B cell (primary cell): Measurements from ENCODE around the gene TMEM141. TPM values are rescaled to one million over a fixed set of nuclear protein-coding genes. Genes with fewer than 3 reads are reported as not detected.
A peak's percentile ranks its signal among the peaks of the same experiment; 100 is the strongest.

Experiments
- ATAC-seq: fragments of 200-7000 bp; cut with Tn5 transposase; one replicate; pipeline ENCODE4 v1.10.0; 2021; ENCODE audit warnings: low read depth, mild to moderate bottlenecking, moderate number of reproducible peaks, moderate library complexity
- CTCF ChIA-PET: fragments of 350-600 bp; sonication (Branson Sonifier 250); formaldehyde crosslinking; loops from one replicate; lab custom pipeline; 2021; ENCODE audit warnings: antibody characterized with exemption, inconsistent platforms; lab: Charles Lee
- POLR2A ChIA-PET: fragments of 350-600 bp; sonication (Branson Sonifier 250); formaldehyde crosslinking; loops from one replicate; lab custom pipeline; 2021; ENCODE audit warnings: antibody characterized with exemption; lab: Charles Lee
- DNase-seq: peaks from one replicate; pipeline ENCODE4 v3.0.0; 2013
- H2AFZ ChIP-seq: 2 replicates; pipeline ENCODE4 v1.6.1; 2012; ENCODE audit warnings: mild to moderate bottlenecking, low read depth, low read length; ENCODE audit not compliant: insufficient read depth, poor library complexity, severe bottlenecking
- H3K27ac ChIP-seq, 2 donors: 1 replicate in 1 of 2; 2 replicates in 1 of 2; pipeline ENCODE4 v1.5.1; 2012 to 2013; ENCODE audit warnings: low read length in 2 of 2, mild to moderate bottlenecking in 2 of 2, moderate library complexity in 1 of 2
- H3K27me3 ChIP-seq, 4 experiments: fragments of 200-600 bp in 1 of 4; sonication (generic) in 1 of 4; replicated peaks in 1 of 4; 1 replicate in 2 of 4; 2 replicates in 2 of 4; pipeline versions ENCODE4 v1.6.1 to v1.7.0; 2013 to 2016; ENCODE audit warnings: low read length in 3 of 4, mild to moderate bottlenecking in 2 of 4, mixed read lengths in 1 of 4, moderate library complexity in 1 of 4; ENCODE audit not compliant: insufficient read depth in 4 of 4, control insufficient read depth in 3 of 4; ENCODE audit errors: control extremely low read depth in 1 of 4
- H3K36me3 ChIP-seq, 2 experiments: replicated peaks in 1 of 2; 1 replicate in 1 of 2; 2 replicates in 1 of 2; pipeline versions ENCODE4 v1.6.1 to v1.7.1; 2013; ENCODE audit warnings: low read length in 1 of 2; ENCODE audit not compliant: insufficient read depth in 2 of 2, control insufficient read depth in 1 of 2; ENCODE audit errors: control extremely low read depth in 1 of 2, extremely low read depth in 1 of 2
- H3K4me1 ChIP-seq, 2 donors: fragments of 200-600 bp in 1 of 2; sonication (generic) in 1 of 2; 1 replicate in 1 of 2; 2 replicates in 1 of 2; pipeline versions ENCODE4 v1.5.1 to v1.6.1; 2013 to 2017; ENCODE audit warnings: low read length in 2 of 2; ENCODE audit not compliant: control insufficient read depth in 2 of 2, insufficient read depth in 2 of 2
- H3K4me2 ChIP-seq: replicated peaks from 2 replicates; pipeline ENCODE3; 2012; ENCODE audit warnings: mild to moderate bottlenecking, low read depth, low read length; ENCODE audit not compliant: poor library complexity, severe bottlenecking
- H3K4me3 ChIP-seq, 5 experiments: fragments of 200-600 bp in 1 of 5; sonication (generic) in 1 of 5; 1 replicate in 3 of 5; 2 replicates in 2 of 5; pipeline versions ENCODE4 v1.5.1 to v1.7.0; 2011 to 2016; ENCODE audit warnings: low read length in 4 of 5, mild to moderate bottlenecking in 4 of 5, low read depth in 2 of 5, control low read depth in 1 of 5, moderate library complexity in 1 of 5; ENCODE audit not compliant: insufficient read depth in 1 of 5; ENCODE audit errors: control extremely low read depth in 1 of 5, extremely low read depth in 1 of 5
- H3K79me2 ChIP-seq: fragments of 200-600 bp; sonication (generic); one replicate; pipeline ENCODE4 v1.6.0; 2016; ENCODE audit warnings: low read length; ENCODE audit not compliant: control insufficient read depth, insufficient read depth
- H3K9ac ChIP-seq: fragments of 200-600 bp; sonication (generic); 2 replicates; pipeline ENCODE4 v1.6.1; 2017; ENCODE audit warnings: mild to moderate bottlenecking, low read length, moderate library complexity
- H3K9me3 ChIP-seq, 3 donors: one replicate each; pipeline versions ENCODE4 v1.6.1 to v1.7.1; 2013; ENCODE audit warnings: low read length in 2 of 3; ENCODE audit not compliant: control insufficient read depth in 2 of 3, insufficient read depth in 1 of 3; ENCODE audit errors: control extremely low read depth in 1 of 3
- H4K20me1 ChIP-seq: 2 replicates; pipeline ENCODE4 v1.6.0; 2012; ENCODE audit warnings: mild to moderate bottlenecking, low read length; ENCODE audit not compliant: insufficient read depth, control insufficient read depth, poor library complexity, severe bottlenecking
- H3K27ac Mint-ChIP-seq: one replicate; pipeline ENCODE4 v1.8.0; 2021; ENCODE audit warnings: mixed read lengths
- H3K27me3 Mint-ChIP-seq: one replicate; pipeline ENCODE4 v1.8.0; 2021; ENCODE audit warnings: mixed read lengths
- H3K4me1 Mint-ChIP-seq: one replicate; pipeline ENCODE4 v1.8.0; 2021; ENCODE audit warnings: mixed read lengths
- H3K4me3 Mint-ChIP-seq: one replicate; pipeline ENCODE4 v1.8.0; 2021; ENCODE audit warnings: mixed read lengths
- H3K9me3 Mint-ChIP-seq: one replicate; pipeline ENCODE4 v1.8.0; 2022; ENCODE audit warnings: mixed read lengths; ENCODE audit not compliant: insufficient read depth
- CTCF ChIP-seq: fragments of 200-600 bp; IDR thresholded peaks from one replicate; pipeline ENCODE4 v1.8.0; 2022; ENCODE audit warnings: antibody characterized with exemption, mild to moderate bottlenecking
- EZH2 ChIP-seq: IDR thresholded peaks from 2 replicates; pipeline ENCODE4 v1.6.1; 2012; ENCODE audit warnings: borderline replicate concordance, low read depth, mild to moderate bottlenecking, moderate library complexity, low read length; ENCODE audit not compliant: insufficient read depth, poor library complexity, severe bottlenecking
- WGBS: methylation state at CpG from one replicate; pipeline ENCODE4 v1.1.5; 2013; ENCODE audit warnings: missing lambda C conversion rate; ENCODE audit not compliant: insufficient coverage; 5-methylcytosine and 5-hydroxymethylcytosine counted together
- intact Hi-C: fragments of 100-400 bp; cut with micrococcal nuclease; formaldehyde crosslinking; loops from one replicate; pipeline ENCODE4 v1.10.0; 2022
- polyA plus RNA-seq: library from polyadenylated mRNA; depleted of rRNA; stranded (reverse); fragments of >200 nt; gene quantifications from 2 replicates; pipeline ENCODE4 v1.2.3, GENCODE V29; 2012
- total RNA-seq, 2 donors: library from RNA; stranded (reverse); fragments of 120-200 nt in 1 of 2; gene quantifications; 1 replicate in 1 of 2; 2 replicates in 1 of 2; pipeline versions ENCODE4 v1.2.3 to v1.2.4, GENCODE V29; 2013 to 2022

The TMEM141 gene
- total and polyA plus RNA-seq, 2 donors (not counting 1 experiment from before 2014, with no cell fraction given): 35.7 to 60.8 TPM

DNA sequence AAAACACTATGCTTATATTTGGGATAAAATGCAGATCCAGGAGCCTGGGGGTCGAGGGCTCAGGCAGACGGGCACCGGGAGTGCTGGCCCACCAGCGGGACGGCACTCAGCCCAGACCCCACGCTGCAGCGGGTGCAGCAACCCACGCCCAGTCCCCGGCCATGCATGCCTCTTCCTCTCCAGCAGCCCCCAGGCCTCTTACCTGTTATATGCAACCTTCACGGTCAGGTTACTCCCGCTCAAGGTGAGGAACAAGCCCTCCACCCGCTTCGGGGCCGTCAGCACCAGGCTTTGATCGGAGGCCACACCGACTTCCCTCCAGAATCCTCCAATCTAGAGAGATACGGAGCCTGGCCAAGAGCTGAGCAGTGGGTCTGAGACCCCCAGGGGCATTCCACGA lies 34.3 kb upstream of the TMEM141 start:
- peaks cover 3% of the 10 kb centered on the region for H3K79me2 ChIP-seq
- peaks cover 0 to 58% (median 20%) of the 10 kb centered on the region in 3 donors for H3K9me3 ChIP-seq
- Mint-ChIP-seq H3K27ac (peak overlapping the region; percentile 95), H3K9me3 (peaks cover 5% of the 10 kb centered on the region), H3K27me3 (no peaks in the 10 kb centered on the region), H3K4me3 (peak overlapping the region; percentile 81), H3K4me1 (peaks cover 56% of the 10 kb centered on the region)
- no peak overlapping the region for H2AFZ ChIP-seq
- no peak overlapping the region for H3K9ac ChIP-seq
- H4K20me1 ChIP-seq: no peaks in the 10 kb centered on the region
- intact Hi-C loops: loop anchor here (10.0 kb wide), 1 partner anchor 212 kb away; the partner anchor contains the start of gene NOTCH1
- POLR2A ChIA-PET: interaction anchor here (0.6 to 6.1 kb wide), 8 partner anchors 10 to 375 kb away, joined by 3 to 83 read pairs (median 8); partner anchors contain the start of genes LCN10 and TMEM141
- DNase-seq (no peak), ATAC-seq (no peak)
- no peak overlapping the region for H3K4me3 ChIP-seq
- H3K27me3 ChIP-seq: no peaks in the 10 kb centered on the region
- TF ChIP-seq EZH2 (no peak), CTCF (no peak)
- H3K4me1 ChIP-seq: peaks cover 61 to 76% of the 10 kb centered on the region in 2 donors
- H3K36me3 ChIP-seq: no peaks in the 10 kb centered on the region
- CTCF ChIA-PET: interaction anchor here (1.5 to 4.9 kb wide), 6 partner anchors 8 to 29 kb away, joined by 5 to 102 read pairs (median 8); partner anchors contain the start of genes LCN10 and LCN6
- H3K27ac ChIP-seq: peak overlapping the region; percentile 50 to 80
- WGBS: 92% methylated on average over 18 of the region's 18 CpGs
- H3K4me2 ChIP-seq: peak overlapping the region; percentile 70

DNA sequence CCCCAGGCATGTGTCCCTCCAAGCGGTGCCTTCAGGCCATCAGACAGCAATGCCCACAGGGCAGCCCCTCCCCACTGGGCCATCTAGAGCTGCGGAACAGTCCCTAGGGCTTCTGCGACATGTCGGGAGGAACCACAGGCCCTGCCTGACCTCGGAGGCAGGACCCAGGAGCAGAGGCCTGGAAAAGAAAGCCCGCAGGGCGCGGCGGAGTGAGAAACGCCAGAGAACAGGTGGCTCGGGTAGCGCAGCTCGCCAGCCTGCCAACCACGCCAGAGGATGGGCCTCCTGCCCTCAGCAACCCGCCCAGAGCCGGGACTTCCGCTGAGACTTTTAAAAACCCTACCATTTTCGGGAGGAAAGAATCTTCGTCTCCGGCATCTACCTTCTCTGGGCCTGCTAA lies 33.8 kb upstream of the TMEM141 start:
- no peak for TF ChIP-seq EZH2
- TF ChIP-seq CTCF: no peak
- Mint-ChIP-seq H3K27me3 (no peaks in the 10 kb centered on the region), H3K27ac (peak overlapping the region; percentile 95), H3K4me3 (peak overlapping the region; percentile 81), H3K9me3 (peaks cover 4% of the 10 kb centered on the region), H3K4me1 (peaks cover 56% of the 10 kb centered on the region)
- Histone ChIP-seq H3K27me3 (no peaks in the 10 kb centered on the region), H3K4me2 (peak overlapping the region; percentile 70), H3K4me3 (no peak overlapping the region), H4K20me1 (no peaks in the 10 kb centered on the region), H3K36me3 (no peaks in the 10 kb centered on the region), H3K79me2 (peaks cover 3% of the 10 kb centered on the region), H3K4me1 (peaks cover 61 to 79% of the 10 kb centered on the region in 2 donors), H3K9me3 (peaks cover 0 to 53% (median 15%) of the 10 kb centered on the region in 3 donors), H3K9ac (no peak overlapping the region), H3K27ac (peak overlapping the region; percentile 50 to 80), H2AFZ (no peak overlapping the region)
- no peak for DNase-seq
- intact Hi-C loops: loop anchor here (10.0 kb wide), 1 partner anchor 213 kb away; the partner anchor contains the start of gene NOTCH1
- POLR2A ChIA-PET: interaction anchor here (0.9 to 6.1 kb wide), 9 partner anchors 8 to 56 kb away, joined by 3 to 83 read pairs (median 8); partner anchors contain the start of genes LCN10, LCN6 and TMEM141
- ATAC-seq: peak; percentile 54
- 61% methylated on average over 20 of the region's 20 CpGs for WGBS
- CTCF ChIA-PET: interaction anchor here (1.2 to 4.9 kb wide), 12 partner anchors 9 to 278 kb away, joined by 4 to 102 read pairs (median 7); partner anchors contain the start of genes LCN10 and LCN6
